Testis (tissue), 2 donors: Measurements from ENCODE around the gene DOHH.

Experiments used
- POLR2A ChIP-seq: fragments of 450-650 bp; IDR thresholded peaks from one replicate; pipeline ENCODE4 v1.6.1; 2017; ENCODE audit warnings: antibody characterized with exemption, mild to moderate bottlenecking, moderate library complexity
- TF ChIP-seq, protein P1 (sequence below), 3 experiments: fragments of 450-650 bp in 2 of 3; fragments of 200-600 bp in 1 of 3; sonication (generic) in 1 of 3; IDR thresholded peaks; one replicate each; pipeline ENCODE4 v1.5.1; 2016 to 2019; ENCODE audit warnings: antibody characterized with exemption in 3 of 3, mild to moderate bottlenecking in 2 of 3, moderate library complexity in 1 of 3

GRCh38 chr19:3549816-3550215, 49.3 kb upstream of the DOHH start:
- TF ChIP-seq, protein P1, sequence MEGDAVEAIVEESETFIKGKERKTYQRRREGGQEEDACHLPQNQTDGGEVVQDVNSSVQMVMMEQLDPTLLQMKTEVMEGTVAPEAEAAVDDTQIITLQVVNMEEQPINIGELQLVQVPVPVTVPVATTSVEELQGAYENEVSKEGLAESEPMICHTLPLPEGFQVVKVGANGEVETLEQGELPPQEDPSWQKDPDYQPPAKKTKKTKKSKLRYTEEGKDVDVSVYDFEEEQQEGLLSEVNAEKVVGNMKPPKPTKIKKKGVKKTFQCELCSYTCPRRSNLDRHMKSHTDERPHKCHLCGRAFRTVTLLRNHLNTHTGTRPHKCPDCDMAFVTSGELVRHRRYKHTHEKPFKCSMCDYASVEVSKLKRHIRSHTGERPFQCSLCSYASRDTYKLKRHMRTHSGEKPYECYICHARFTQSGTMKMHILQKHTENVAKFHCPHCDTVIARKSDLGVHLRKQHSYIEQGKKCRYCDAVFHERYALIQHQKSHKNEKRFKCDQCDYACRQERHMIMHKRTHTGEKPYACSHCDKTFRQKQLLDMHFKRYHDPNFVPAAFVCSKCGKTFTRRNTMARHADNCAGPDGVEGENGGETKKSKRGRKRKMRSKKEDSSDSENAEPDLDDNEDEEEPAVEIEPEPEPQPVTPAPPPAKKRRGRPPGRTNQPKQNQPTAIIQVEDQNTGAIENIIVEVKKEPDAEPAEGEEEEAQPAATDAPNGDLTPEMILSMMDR (IDR thresholded peaks at IDR 0.05) = no peak
- TF ChIP-seq POLR2A = no peak
